IMR-90 (cell line): ENCODE results near the gene ZNF350. TPM values are rescaled to one million over a fixed set of nuclear protein-coding genes. Genes with fewer than 3 reads are reported as not detected.

Source experiments
- ATAC-seq: fragments of 200-7000 bp; cut with Tn5 transposase; 2 replicates; pipeline ENCODE4 v1.9.1; 2020; ENCODE audit warnings: low read depth, mild to moderate bottlenecking, moderate library complexity
- BruUV-seq: library from RNA; stranded (reverse); fragments of 400-500 nt; replicated peaks from 2 replicates; lab custom pipeline; 2021; lab: Mats Ljungman, UMichigan
- CTCF ChIA-PET: fragments of 300-600 bp; formaldehyde crosslinking; extraction: SDS; loops from one replicate; lab custom pipeline; 2021; ENCODE audit warnings: antibody characterized with exemption; lab: Yijun Ruan, JAX
- POLR2A ChIA-PET: fragments of 300-600 bp; sonication (Branson Sonifier 250); formaldehyde crosslinking; loops from one replicate; lab custom pipeline; 2022; ENCODE audit warnings: antibody characterized with exemption; ENCODE audit not compliant: unreplicated experiment; lab: Charles Lee
- DNase-seq: peaks from one replicate; pipeline ENCODE4 v3.0.0; 2013
- H2AFZ ChIP-seq: replicated peaks from 2 replicates; pipeline ENCODE3; 2013; ENCODE audit warnings: low read length, mild to moderate bottlenecking; ENCODE audit not compliant: poor library complexity
- H2AK5ac ChIP-seq: 2 replicates; pipeline ENCODE4 v1.6.1; 2013; ENCODE audit warnings: low read depth, low read length, inconsistent platforms
- H2AK9ac ChIP-seq: replicated peaks from 2 replicates; pipeline ENCODE3; 2013; ENCODE audit warnings: mild to moderate bottlenecking, low read depth, low read length, moderate library complexity; ENCODE audit not compliant: poor library complexity
- H2BK120ac ChIP-seq: 2 replicates; pipeline ENCODE4 v1.6.1; 2013; ENCODE audit warnings: low read depth, low read length, inconsistent platforms
- H2BK15ac ChIP-seq: 3 replicates; pipeline ENCODE4 v1.6.1; 2013; ENCODE audit warnings: low read depth, low read length, inconsistent platforms
- H2BK20ac ChIP-seq: 2 replicates; pipeline ENCODE4 v1.6.1; 2013; ENCODE audit warnings: low read depth, mild to moderate bottlenecking, inconsistent platforms, low read length, moderate library complexity
- H2BK5ac ChIP-seq: 2 replicates; pipeline ENCODE4 v1.6.1; 2013; ENCODE audit warnings: mild to moderate bottlenecking, low read depth, low read length, inconsistent platforms; ENCODE audit not compliant: poor library complexity, severe bottlenecking
- H3K14ac ChIP-seq: replicated peaks from 2 replicates; pipeline ENCODE4 v1.6.1; 2013; ENCODE audit warnings: low read depth, low read length, inconsistent platforms
- H3K18ac ChIP-seq: 2 replicates; pipeline ENCODE4 v1.6.1; 2013; ENCODE audit warnings: low read depth, low read length, control low read depth
- H3K23ac ChIP-seq: 2 replicates; pipeline ENCODE4 v1.6.1; 2013; ENCODE audit warnings: low read depth, low read length, inconsistent platforms
- H3K27ac ChIP-seq: 2 replicates; pipeline ENCODE4 v1.5.1; 2013; ENCODE audit warnings: mild to moderate bottlenecking, control low read depth, low read length; ENCODE audit not compliant: insufficient read depth
- H3K27me3 ChIP-seq: 2 replicates; pipeline ENCODE4 v1.6.1; 2013; ENCODE audit warnings: low read length; ENCODE audit not compliant: control insufficient read depth, insufficient read depth
- H3K36me3 ChIP-seq: 2 replicates; pipeline ENCODE4 v1.6.1; 2013; ENCODE audit warnings: low read length, mixed read lengths; ENCODE audit not compliant: control insufficient read depth, insufficient read depth
- H3K4ac ChIP-seq: 2 replicates; pipeline ENCODE4 v1.6.1; 2013; ENCODE audit warnings: low read depth, low read length, inconsistent platforms
- H3K4me1 ChIP-seq: 2 replicates; pipeline ENCODE4 v1.6.1; 2013; ENCODE audit warnings: low read length, mixed read lengths; ENCODE audit not compliant: control insufficient read depth, insufficient read depth
- H3K4me2 ChIP-seq: 2 replicates; pipeline ENCODE4 v1.6.1; 2013; ENCODE audit warnings: low read depth, mild to moderate bottlenecking, control low read depth, low read length, moderate library complexity
- H3K4me3 ChIP-seq: 2 replicates; pipeline ENCODE4 v1.5.1; 2013; ENCODE audit warnings: low read depth, mild to moderate bottlenecking, control low read depth, low read length, moderate library complexity; ENCODE audit not compliant: insufficient read depth
- H3K56ac ChIP-seq: 2 replicates; pipeline ENCODE4 v1.6.1; 2013; ENCODE audit warnings: low read length, inconsistent platforms; ENCODE audit not compliant: insufficient read depth; ENCODE audit errors: extremely low read depth
- H3K79me1 ChIP-seq, 2 experiments: 2 replicates each; pipeline ENCODE4 v1.6.1; 2013; ENCODE audit warnings: low read length in 2 of 2, inconsistent platforms in 1 of 2, low read depth in 1 of 2
- H3K9ac ChIP-seq: 2 replicates; pipeline ENCODE4 v1.6.1; 2013; ENCODE audit warnings: low read depth, low read length, control low read depth
- H3K9me1 ChIP-seq: 2 replicates; pipeline ENCODE4 v1.6.1; 2013; ENCODE audit warnings: low read length, inconsistent platforms; ENCODE audit not compliant: insufficient read depth
- H3K9me3 ChIP-seq: 2 replicates; pipeline ENCODE4 v1.6.1; 2013; ENCODE audit warnings: low read length; ENCODE audit not compliant: control insufficient read depth, insufficient read depth
- H4K20me1 ChIP-seq: 2 replicates; pipeline ENCODE4 v1.6.1; 2013; ENCODE audit warnings: low read length, inconsistent platforms; ENCODE audit not compliant: insufficient read depth
- H4K5ac ChIP-seq: 2 replicates; pipeline ENCODE4 v1.6.1; 2013; ENCODE audit warnings: mild to moderate bottlenecking, low read depth, low read length, control low read depth
- H4K8ac ChIP-seq, 2 experiments: 2 replicates each; pipeline ENCODE4 v1.6.1; 2013; ENCODE audit warnings: low read depth in 2 of 2, low read length in 2 of 2, control low read depth in 1 of 2, inconsistent platforms in 1 of 2
- H4K91ac ChIP-seq: 2 replicates; pipeline ENCODE4 v1.6.1; 2013; ENCODE audit warnings: low read depth, low read length, inconsistent platforms; ENCODE audit not compliant: insufficient read depth
- WGBS, 2 experiments: methylation state at CpG; one replicate each; pipeline versions ENCODE4 v1.1.5 to v1.1.7; 2013; ENCODE audit warnings: missing lambda C conversion rate in 2 of 2; ENCODE audit not compliant: insufficient read length in 1 of 2; ENCODE audit errors: extremely low coverage in 2 of 2; 5-methylcytosine and 5-hydroxymethylcytosine counted together
- dilution Hi-C: fragments of 300-500 bp; cut with HindIII; formaldehyde crosslinking; loops from one replicate; pipeline ENCODE4 v1.14.3; 2018; ENCODE audit warnings: low sequenced_read_pairs; ENCODE audit not compliant: unreplicated experiment
- in situ Hi-C: fragments of 300-500 bp; cut with MboI; formaldehyde crosslinking; loops from 3 replicates; pipeline ENCODE4 v1.14.3; 2019; ENCODE audit warnings: low sequenced_read_pairs, inconsistent platforms, mixed read lengths
- intact Hi-C: fragments of 100-400 bp; cut with micrococcal nuclease; formaldehyde crosslinking; loops from 2 replicates; pipeline ENCODE4 v1.10.0; 2022
- polyA plus RNA-seq, 3 experiments: library from polyadenylated mRNA; depleted of rRNA; stranded (reverse); fragments of >200 nt; gene quantifications; 2 replicates each; pipeline ENCODE4 v1.2.3, GENCODE V29; 2012; ENCODE audit warnings: low replicate concordance in 1 of 3
- total RNA-seq: library from RNA; depleted of rRNA; stranded (reverse); fragments of >200 nt; gene quantifications from 2 replicates; pipeline ENCODE4 v1.2.3, GENCODE V29; 2012; rRNA removed
- TF ChIP-seq, protein P1 (sequence below): fragments of 150-350 bp; IDR thresholded peaks from 2 replicates; pipeline ENCODE4 v1.6.1; 2016; ENCODE audit warnings: low read depth, mild to moderate bottlenecking, low read length, moderate library complexity, borderline replicate concordance

ZNF350 gene
- total and polyA plus RNA-seq, 2 of the 4 experiments (the other 2 are of a cell fraction) = 4.7 to 14.0 TPM

DNA sequence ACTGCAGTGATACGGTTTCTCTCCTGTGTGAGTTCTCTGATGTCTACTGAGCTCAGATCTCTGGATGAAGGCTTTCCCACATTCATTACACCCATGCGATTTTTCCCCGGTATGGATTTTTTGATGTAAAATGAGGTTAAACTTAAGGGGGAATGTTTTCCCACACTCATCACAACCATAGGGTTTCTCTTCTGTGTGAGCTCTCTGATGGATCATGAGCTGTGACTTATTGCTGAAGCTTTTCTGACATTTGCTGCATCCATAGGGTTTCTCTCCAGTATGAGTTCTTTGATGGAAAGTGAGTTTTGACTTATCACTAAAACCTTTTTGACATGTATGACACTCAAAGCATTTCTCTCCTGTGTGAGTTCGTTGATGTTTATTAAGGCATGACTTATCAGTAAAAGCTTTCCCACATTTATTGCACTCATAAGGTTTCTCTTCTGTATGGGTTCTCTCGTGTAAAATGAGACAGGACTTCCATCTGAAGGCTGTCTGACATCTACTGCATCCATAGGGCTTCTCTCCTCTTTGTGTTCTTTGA, 71.2 kb downstream of the ZNF350 start:
- peaks cover 37% of the 10 kb centered on the region for H3K9me3 ChIP-seq
- H4K8ac ChIP-seq = no peak overlapping the region
- H3K23ac ChIP-seq = no peak overlapping the region
- TF ChIP-seq, protein P1, sequence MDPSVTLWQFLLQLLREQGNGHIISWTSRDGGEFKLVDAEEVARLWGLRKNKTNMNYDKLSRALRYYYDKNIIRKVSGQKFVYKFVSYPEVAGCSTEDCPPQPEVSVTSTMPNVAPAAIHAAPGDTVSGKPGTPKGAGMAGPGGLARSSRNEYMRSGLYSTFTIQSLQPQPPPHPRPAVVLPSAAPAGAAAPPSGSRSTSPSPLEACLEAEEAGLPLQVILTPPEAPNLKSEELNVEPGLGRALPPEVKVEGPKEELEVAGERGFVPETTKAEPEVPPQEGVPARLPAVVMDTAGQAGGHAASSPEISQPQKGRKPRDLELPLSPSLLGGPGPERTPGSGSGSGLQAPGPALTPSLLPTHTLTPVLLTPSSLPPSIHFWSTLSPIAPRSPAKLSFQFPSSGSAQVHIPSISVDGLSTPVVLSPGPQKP = no peak
- H3K36me3 ChIP-seq = no peaks in the 10 kb centered on the region
- no peaks in the 10 kb centered on the region for H4K20me1 ChIP-seq
- no peak overlapping the region for H3K14ac ChIP-seq
- no peak overlapping the region for H3K4me3 ChIP-seq
- no peaks in the 10 kb centered on the region for H3K4me1 ChIP-seq
- H2AK5ac ChIP-seq = no peak overlapping the region
- ATAC-seq = no peak
- no peak overlapping the region for H3K27ac ChIP-seq
- H2BK120ac ChIP-seq = no peak overlapping the region
- no peak overlapping the region for H3K9ac ChIP-seq
- in situ Hi-C loops = no loop called here
- intact Hi-C loops = no loop called here
- no peak overlapping the region for H4K91ac ChIP-seq
- no peak overlapping the region for H3K4me2 ChIP-seq
- BruUV-seq = no TSS peak
- no peaks in the 10 kb centered on the region for H3K27me3 ChIP-seq
- H3K79me1 ChIP-seq = no peaks in the 10 kb centered on the region
- H2AFZ ChIP-seq = no peak overlapping the region
- CTCF ChIA-PET = no interaction called here
- H4K5ac ChIP-seq = no peak overlapping the region
- DNase-seq = no peak
- no CpG with 5 or more reads among the region's 5 CpGs for WGBS, 2 experiments
- no peak overlapping the region for H3K56ac ChIP-seq
- H2BK5ac ChIP-seq = no peak overlapping the region
- H2BK15ac ChIP-seq = no peak overlapping the region
- no peak overlapping the region for H3K4ac ChIP-seq
- POLR2A ChIA-PET = no interaction called here
- no peak overlapping the region for H2AK9ac ChIP-seq
- no peak overlapping the region for H2BK20ac ChIP-seq
- H3K9me1 ChIP-seq = no peaks in the 10 kb centered on the region
- no peak overlapping the region for H3K18ac ChIP-seq
- dilution Hi-C loops = no loop called here

Other genes with a start within 250 kb of the ZNF350 start
- not detected in 2 replicates for gene FPR1, start 235.0 kb downstream of the ZNF350 start, total RNA-seq
- gene FPR1, start 235.0 kb downstream of the ZNF350 start, polyA plus RNA-seq (2012; rRNA removed) = not detected in 2 replicates
- gene FPR2, start 225.7 kb downstream of the ZNF350 start, total RNA-seq = not detected in 2 replicates
- not detected in 2 replicates for gene FPR2, start 225.7 kb downstream of the ZNF350 start, polyA plus RNA-seq (2012; rRNA removed)
- not detected in 2 replicates for gene FPR3, start 191.7 kb downstream of the ZNF350 start, total RNA-seq
- not detected in 2 replicates for gene FPR3, start 191.7 kb downstream of the ZNF350 start, polyA plus RNA-seq (2012; rRNA removed)
- gene ZNF577, start 98.9 kb downstream of the ZNF350 start, total RNA-seq = 2.9 and 4.4 TPM in 2 replicates
- gene ZNF577, start 98.9 kb downstream of the ZNF350 start, polyA plus RNA-seq (2012; rRNA removed) = 4.0 and 5.8 TPM in 2 replicates
- 9.2 and 10.4 TPM in 2 replicates for gene ZNF649, start 81.8 kb downstream of the ZNF350 start, total RNA-seq
- gene ZNF649, start 81.8 kb downstream of the ZNF350 start, polyA plus RNA-seq (2012; rRNA removed) = 1.5 and 1.9 TPM in 2 replicates
- 7.8 and 10.4 TPM in 2 replicates for gene ZNF613, start 59.4 kb downstream of the ZNF350 start, total RNA-seq
- gene ZNF613, start 59.4 kb downstream of the ZNF350 start, polyA plus RNA-seq (2012; rRNA removed) = 2.3 and 3.3 TPM in 2 replicates
- gene ZNF615, start 21.4 kb upstream of the ZNF350 start, total RNA-seq = 9.7 and 10.9 TPM in 2 replicates
- 2.0 and 2.2 TPM in 2 replicates for gene ZNF615, start 21.4 kb upstream of the ZNF350 start, polyA plus RNA-seq (2012; rRNA removed)
- 12.4 and 13.9 TPM in 2 replicates for gene ZNF614, start 41.5 kb upstream of the ZNF350 start, total RNA-seq
- 2.5 and 3.4 TPM in 2 replicates for gene ZNF614, start 41.5 kb upstream of the ZNF350 start, polyA plus RNA-seq (2012; rRNA removed)
- gene ZNF432, start 62.0 kb upstream of the ZNF350 start, total RNA-seq = 12.4 and 12.8 TPM in 2 replicates
- 3.2 and 4.5 TPM in 2 replicates for gene ZNF432, start 62.0 kb upstream of the ZNF350 start, polyA plus RNA-seq (2012; rRNA removed)
- 25.8 and 28.9 TPM in 2 replicates for gene ZNF841, start 108.9 kb upstream of the ZNF350 start, total RNA-seq
- gene ZNF841, start 108.9 kb upstream of the ZNF350 start, polyA plus RNA-seq (2012; rRNA removed) = 6.0 and 8.5 TPM in 2 replicates
- 13.3 and 13.6 TPM in 2 replicates for gene ZNF616, start 153.1 kb upstream of the ZNF350 start, total RNA-seq
- gene ZNF616, start 153.1 kb upstream of the ZNF350 start, polyA plus RNA-seq (2012; rRNA removed) = 2.0 and 2.8 TPM in 2 replicates
- gene ZNF836, start 184.8 kb upstream of the ZNF350 start, total RNA-seq = 4.1 and 5.0 TPM in 2 replicates
- gene ZNF836, start 184.8 kb upstream of the ZNF350 start, polyA plus RNA-seq (2012; rRNA removed) = 1.1 and 1.4 TPM in 2 replicates
- 137 and 173 TPM in 2 replicates for gene PPP2R1A, start 203.2 kb upstream of the ZNF350 start, total RNA-seq
- 250 and 292 TPM in 2 replicates for gene PPP2R1A, start 203.2 kb upstream of the ZNF350 start, polyA plus RNA-seq (2012; rRNA removed)